Panc1 (cell line): ENCODE data around the gene TMEM229B.

Experiments used
- POLR2AphosphoS5 ChIP-seq: IDR thresholded peaks from 2 replicates; pipeline ENCODE4 v1.6.1; 2012; ENCODE audit warnings: mild to moderate bottlenecking, low read depth, low read length, moderate library complexity
- SIN3A ChIP-seq: IDR thresholded peaks from 2 replicates; pipeline ENCODE4 v1.6.1; 2012; ENCODE audit warnings: low read depth, mild to moderate bottlenecking, low read length, moderate library complexity, borderline replicate concordance; ENCODE audit not compliant: insufficient read depth
- TCF7L2 ChIP-seq: IDR thresholded peaks from 2 replicates; pipeline ENCODE4 v1.6.1; 2011; ENCODE audit warnings: mild to moderate bottlenecking, low read depth, low read length, inconsistent platforms
- TF ChIP-seq, protein P1 (sequence below): fragments of 450-650 bp; IDR thresholded peaks from 2 replicates; pipeline ENCODE4 v1.5.1; 2017; ENCODE audit warnings: mild to moderate bottlenecking
- TF ChIP-seq, protein P2 (sequence below), 2 experiments: IDR thresholded peaks; 2 replicates each; pipeline ENCODE4 v1.6.1; 2011 to 2012; ENCODE audit warnings: low read depth in 2 of 2, control low read depth in 1 of 2, low read length in 1 of 2, mild to moderate bottlenecking in 1 of 2, moderate library complexity in 1 of 2; ENCODE audit not compliant: insufficient read depth in 1 of 2

DNA sequence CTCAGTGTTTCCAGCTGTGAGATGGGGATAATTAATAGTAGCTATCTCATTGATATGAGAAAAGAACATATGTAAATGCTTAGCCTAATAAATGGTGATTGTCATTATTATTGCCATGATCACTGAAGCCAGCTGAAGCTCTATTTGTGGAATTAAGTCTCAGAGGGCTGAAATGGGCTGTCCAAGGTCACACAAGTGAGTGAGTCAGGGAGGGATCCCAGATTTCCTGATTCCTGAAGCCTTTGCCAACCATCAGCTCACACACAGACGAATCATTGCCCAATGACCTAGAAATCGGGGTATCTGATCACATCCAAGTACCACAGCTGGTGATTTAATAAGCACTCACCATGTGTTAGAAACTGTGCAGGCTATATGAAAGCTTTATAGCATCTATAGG lies 21.6 kb upstream of the TMEM229B start:
- TF ChIP-seq, protein P1, sequence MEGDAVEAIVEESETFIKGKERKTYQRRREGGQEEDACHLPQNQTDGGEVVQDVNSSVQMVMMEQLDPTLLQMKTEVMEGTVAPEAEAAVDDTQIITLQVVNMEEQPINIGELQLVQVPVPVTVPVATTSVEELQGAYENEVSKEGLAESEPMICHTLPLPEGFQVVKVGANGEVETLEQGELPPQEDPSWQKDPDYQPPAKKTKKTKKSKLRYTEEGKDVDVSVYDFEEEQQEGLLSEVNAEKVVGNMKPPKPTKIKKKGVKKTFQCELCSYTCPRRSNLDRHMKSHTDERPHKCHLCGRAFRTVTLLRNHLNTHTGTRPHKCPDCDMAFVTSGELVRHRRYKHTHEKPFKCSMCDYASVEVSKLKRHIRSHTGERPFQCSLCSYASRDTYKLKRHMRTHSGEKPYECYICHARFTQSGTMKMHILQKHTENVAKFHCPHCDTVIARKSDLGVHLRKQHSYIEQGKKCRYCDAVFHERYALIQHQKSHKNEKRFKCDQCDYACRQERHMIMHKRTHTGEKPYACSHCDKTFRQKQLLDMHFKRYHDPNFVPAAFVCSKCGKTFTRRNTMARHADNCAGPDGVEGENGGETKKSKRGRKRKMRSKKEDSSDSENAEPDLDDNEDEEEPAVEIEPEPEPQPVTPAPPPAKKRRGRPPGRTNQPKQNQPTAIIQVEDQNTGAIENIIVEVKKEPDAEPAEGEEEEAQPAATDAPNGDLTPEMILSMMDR = no peak
- TF ChIP-seq POLR2AphosphoS5 = no peak
- no peak for TF ChIP-seq SIN3A
- no peak for TF ChIP-seq TCF7L2
- TF ChIP-seq, protein P2, sequence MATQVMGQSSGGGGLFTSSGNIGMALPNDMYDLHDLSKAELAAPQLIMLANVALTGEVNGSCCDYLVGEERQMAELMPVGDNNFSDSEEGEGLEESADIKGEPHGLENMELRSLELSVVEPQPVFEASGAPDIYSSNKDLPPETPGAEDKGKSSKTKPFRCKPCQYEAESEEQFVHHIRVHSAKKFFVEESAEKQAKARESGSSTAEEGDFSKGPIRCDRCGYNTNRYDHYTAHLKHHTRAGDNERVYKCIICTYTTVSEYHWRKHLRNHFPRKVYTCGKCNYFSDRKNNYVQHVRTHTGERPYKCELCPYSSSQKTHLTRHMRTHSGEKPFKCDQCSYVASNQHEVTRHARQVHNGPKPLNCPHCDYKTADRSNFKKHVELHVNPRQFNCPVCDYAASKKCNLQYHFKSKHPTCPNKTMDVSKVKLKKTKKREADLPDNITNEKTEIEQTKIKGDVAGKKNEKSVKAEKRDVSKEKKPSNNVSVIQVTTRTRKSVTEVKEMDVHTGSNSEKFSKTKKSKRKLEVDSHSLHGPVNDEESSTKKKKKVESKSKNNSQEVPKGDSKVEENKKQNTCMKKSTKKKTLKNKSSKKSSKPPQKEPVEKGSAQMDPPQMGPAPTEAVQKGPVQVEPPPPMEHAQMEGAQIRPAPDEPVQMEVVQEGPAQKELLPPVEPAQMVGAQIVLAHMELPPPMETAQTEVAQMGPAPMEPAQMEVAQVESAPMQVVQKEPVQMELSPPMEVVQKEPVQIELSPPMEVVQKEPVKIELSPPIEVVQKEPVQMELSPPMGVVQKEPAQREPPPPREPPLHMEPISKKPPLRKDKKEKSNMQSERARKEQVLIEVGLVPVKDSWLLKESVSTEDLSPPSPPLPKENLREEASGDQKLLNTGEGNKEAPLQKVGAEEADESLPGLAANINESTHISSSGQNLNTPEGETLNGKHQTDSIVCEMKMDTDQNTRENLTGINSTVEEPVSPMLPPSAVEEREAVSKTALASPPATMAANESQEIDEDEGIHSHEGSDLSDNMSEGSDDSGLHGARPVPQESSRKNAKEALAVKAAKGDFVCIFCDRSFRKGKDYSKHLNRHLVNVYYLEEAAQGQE (IDR thresholded peaks at IDR 0.05; ENCODE audit: insufficient read depth in 1 of 2, low read depth in 2 of 2, low read length in 1 of 2) = no peak
